HepG2 (cell line): ENCODE data around the gene SYNPO2L. TPM values are rescaled to one million over a fixed set of nuclear protein-coding genes. Genes with fewer than 3 reads are reported as not detected.

ENCODE experiments used
- ATAC-seq: fragments of 200-7000 bp; cut with Tn5 transposase; 3 replicates; pipeline ENCODE4 v1.9.1; 2020; ENCODE audit warnings: mild to moderate bottlenecking, moderate library complexity
- BruUV-seq: library from RNA; stranded (reverse); fragments of 400-500 nt; replicated peaks from 2 replicates; lab custom pipeline; 2021; lab: Mats Ljungman, UMichigan
- CTCF ChIA-PET: fragments of 300-600 bp; formaldehyde crosslinking; extraction: SDS; loops from one replicate; lab custom pipeline; 2021; ENCODE audit warnings: low total read pairs, inconsistent platforms, low intra/inter-chr PET ratio; lab: Yijun Ruan, JAX
- POLR2A ChIA-PET: fragments of 350-600 bp; sonication (Branson Sonifier 250); formaldehyde crosslinking; loops from one replicate; lab custom pipeline; 2020; ENCODE audit warnings: antibody characterized with exemption, inconsistent platforms; lab: Yijun Ruan, JAX
- DNase-seq: peaks from one replicate; pipeline ENCODE4 v3.0.0-alpha.2; 2015; ENCODE audit warnings: low spot score
- FAIRE-seq: peaks from 3 replicates; lab custom pipeline; 2011; peaks lifted over from hg19 to GRCh38; lab: Jason Lieb, UNC
- H2AFZ ChIP-seq: one replicate; pipeline ENCODE4 v1.6.1; 2011; ENCODE audit warnings: low read length, inconsistent platforms
- H3K27ac ChIP-seq: fragments of 300-600 bp; 3 replicates; pipeline ENCODE4 v1.8.0; 2011; ENCODE audit warnings: mixed run types, mild to moderate bottlenecking, mixed read lengths, low read length, inconsistent platforms; ENCODE audit not compliant: insufficient read depth; ENCODE audit errors: extremely low read length
- H3K27me3 ChIP-seq, 2 experiments: fragments of 200-600 bp in 1 of 2; 2 replicates in 1 of 2; 3 replicates in 1 of 2; pipeline versions ENCODE4 v1.6.0 to v1.8.0; 2011; ENCODE audit warnings: low read length in 2 of 2, mild to moderate bottlenecking in 2 of 2, moderate library complexity in 2 of 2, inconsistent platforms in 1 of 2; ENCODE audit not compliant: insufficient read depth in 2 of 2, control insufficient read depth in 1 of 2
- H3K36me3 ChIP-seq, 2 experiments: fragments of 200-600 bp in 1 of 2; replicated peaks in 1 of 2; 2 replicates in 1 of 2; 3 replicates in 1 of 2; pipeline versions ENCODE4 v1.5.1 to v1.8.0; 2011; ENCODE audit warnings: low read length in 2 of 2, inconsistent platforms in 1 of 2; ENCODE audit not compliant: insufficient read depth in 2 of 2, control insufficient read depth in 1 of 2
- H3K4me1 ChIP-seq: 2 replicates; pipeline ENCODE4 v1.5.1; 2012; ENCODE audit warnings: low read length, inconsistent platforms; ENCODE audit not compliant: insufficient read depth
- H3K4me2 ChIP-seq: 2 replicates; pipeline ENCODE4 v1.6.0; 2011; ENCODE audit warnings: low read depth, low read length, inconsistent platforms
- H3K4me3 ChIP-seq, 3 experiments: fragments of 200-600 bp in 1 of 3; sonication (generic), shearing (Covaris generic) in 1 of 3; replicated peaks in 1 of 3; 2 replicates each; pipeline ENCODE4 v1.5.1; 2011 to 2016; ENCODE audit warnings: low read length in 3 of 3, inconsistent platforms in 2 of 3, low read depth in 2 of 3, mild to moderate bottlenecking in 2 of 3, control low read depth in 1 of 3, mixed read lengths in 1 of 3; ENCODE audit not compliant: insufficient read depth in 1 of 3
- H3K79me2 ChIP-seq: one replicate; pipeline ENCODE4 v1.6.1; 2011; ENCODE audit warnings: low read length, inconsistent platforms; ENCODE audit not compliant: insufficient read depth
- H3K9ac ChIP-seq: 2 replicates; pipeline ENCODE4 v1.6.0; 2011; ENCODE audit warnings: mild to moderate bottlenecking, low read depth, low read length, inconsistent platforms; ENCODE audit not compliant: insufficient read depth
- H3K9me3 ChIP-seq: 2 replicates; pipeline ENCODE4 v1.5.1; 2012; ENCODE audit warnings: mild to moderate bottlenecking, low read length
- H4K20me1 ChIP-seq: 2 replicates; pipeline ENCODE4 v1.6.0; 2011; ENCODE audit warnings: inconsistent platforms, mild to moderate bottlenecking, low read length, moderate library complexity; ENCODE audit not compliant: insufficient read depth
- HIC2 ChIP-seq: sonication (generic); formaldehyde crosslinking; IDR thresholded peaks from 2 replicates; pipeline ENCODE4 v1.9.0; 2022; ENCODE audit warnings: low read depth, missing genetic modification reagents
- KDM2A ChIP-seq: sonication (generic); formaldehyde crosslinking; IDR thresholded peaks from 2 replicates; pipeline ENCODE4 v1.4.0; 2020; ENCODE audit warnings: low read depth, missing genetic modification reagents, borderline replicate concordance
- PLSCR1 ChIP-seq: sonication (generic); formaldehyde crosslinking; IDR thresholded peaks from 2 replicates; pipeline ENCODE4 v1.5.0; 2020; ENCODE audit warnings: missing genetic modification reagents, mild to moderate bottlenecking, borderline replicate concordance
- PREB ChIP-seq: sonication (generic); formaldehyde crosslinking; IDR thresholded peaks from 2 replicates; pipeline ENCODE4 v1.4.0; 2020; ENCODE audit warnings: missing genetic modification reagents
- PRPF4 ChIP-seq: fragments of 200-400 bp; formaldehyde crosslinking; IDR thresholded peaks from 2 replicates; pipeline ENCODE4 v1.6.1; 2016; ENCODE audit warnings: low read length, low read depth; ENCODE audit not compliant: poor library complexity, severe bottlenecking
- RFX1 ChIP-seq: fragments of 450-650 bp; IDR thresholded peaks from 2 replicates; pipeline ENCODE4 v1.6.1; 2017
- ZEB1 ChIP-seq: IDR thresholded peaks from 2 replicates; pipeline ENCODE4 v1.6.1; 2012; ENCODE audit warnings: mild to moderate bottlenecking, low read depth, inconsistent platforms; ENCODE audit not compliant: insufficient replicate concordance
- ZNF660 ChIP-seq: sonication (generic); formaldehyde crosslinking; IDR thresholded peaks from 2 replicates; pipeline ENCODE4 v1.5.1; 2020; ENCODE audit warnings: mild to moderate bottlenecking, low read depth, missing genetic modification reagents, borderline replicate concordance
- WGBS: methylation state at CpG from one replicate; pipeline ENCODE4 v1.1.6; 2017; ENCODE audit warnings: low lambda C conversion rate; 5-methylcytosine and 5-hydroxymethylcytosine counted together
- in situ Hi-C: cut with HindIII; loops from 2 replicates; pipeline ENCODE4 v1.10.0; 2017; ENCODE audit warnings: low pct_unique_long_range_greater_than_20kb; ENCODE audit not compliant: extremely low pct_ligation_motif_present
- intact Hi-C: fragments of 100-400 bp; cut with micrococcal nuclease; formaldehyde crosslinking; loops from one replicate; pipeline ENCODE4 v1.10.0; 2022; ENCODE audit not compliant: unreplicated experiment
- polyA plus RNA-seq, 8 experiments: library from polyadenylated mRNA; depleted of rRNA in 3 of 8; stranded (reverse) in 7 of 8; unstranded in 1 of 8; fragments of >200 nt; fragmentation: Illumina TruSeq in 4 of 8; extraction: Trizol in 4 of 8; gene quantifications; 2 replicates each; pipeline versions ENCODE4 v1.2.1 to v1.2.3, GENCODE V29; 2011 to 2016; ENCODE audit warnings: low read depth in 4 of 8, missing spikeins in 1 of 8, mixed read lengths in 1 of 8; ENCODE audit not compliant: insufficient read depth in 1 of 8
- total RNA-seq, 5 experiments: library from RNA; depleted of rRNA; stranded (reverse); fragments of >200 nt; fragmentation: Illumina TruSeq; extraction: Trizol; gene quantifications; 2 replicates each; pipeline ENCODE4 v1.2.3, GENCODE V29; 2016; ENCODE audit warnings: low read depth in 1 of 5
- TF ChIP-seq, protein P1 (sequence below): sonication (generic); formaldehyde crosslinking; IDR thresholded peaks from 2 replicates; pipeline ENCODE4 v1.4.0; 2020; ENCODE audit warnings: missing genetic modification reagents, low read depth, mild to moderate bottlenecking, borderline replicate concordance

The SYNPO2L gene
- total and polyA plus RNA-seq, 2 of the 13 experiments (the other 11 are each of a cell fraction or from before 2014, with no cell fraction given) = not detected

DNA sequence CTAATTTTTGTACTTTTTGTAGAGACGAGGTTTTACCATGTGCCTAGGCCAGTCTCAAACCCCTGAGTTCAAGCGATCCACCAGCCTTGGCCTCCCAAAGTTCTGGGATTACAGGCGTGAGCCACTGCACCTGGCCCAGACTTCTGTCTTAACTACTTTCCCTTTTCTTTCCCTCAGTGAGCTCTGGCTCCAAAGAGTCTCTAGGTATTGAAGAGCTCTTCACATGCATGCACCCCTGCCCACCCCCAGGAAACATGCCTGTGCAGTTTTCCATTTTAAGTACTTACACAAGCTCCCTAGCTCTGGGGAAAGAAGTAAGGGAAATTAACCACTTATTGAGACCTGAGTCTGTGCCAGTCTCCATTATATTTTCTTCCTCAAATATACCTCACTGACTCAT, 16.5 kb downstream of the SYNPO2L start:
- H3K27me3 ChIP-seq = peaks cover 0 to 16% of the 10 kb centered on the region in 2 experiments; a peak in 4 of 5 replicates
- ChIA-PET POLR2A (no interaction called here), CTCF (interaction anchor here (2.1 kb wide), 1 partner anchor 110 kb away, joined by 5 read pairs; no protein-coding TSS in a partner anchor)
- 0 out of 2 replicates have a peak overlapping the region, but pooled peaks have one; percentile 8 for H3K9ac ChIP-seq
- ATAC-seq (peak; percentile 21; the same call in 2 of the 3 replicates), FAIRE-seq (no peak), DNase-seq (no peak)
- no TSS peak for BruUV-seq
- no peaks in the 10 kb centered on the region for H3K79me2 ChIP-seq
- no peaks in the 10 kb centered on the region for H3K9me3 ChIP-seq
- no peaks in the 10 kb centered on the region for H4K20me1 ChIP-seq
- WGBS = 19% methylated on average over 3 of the region's 3 CpGs
- peak overlapping the region; percentile 61 for H3K4me2 ChIP-seq
- peak overlapping the region in 1 of 3 experiments; percentile 23; a peak in 1 of 6 replicates for H3K4me3 ChIP-seq
- in situ Hi-C loops = loop anchor here (25.0 kb wide), 1 partner anchor 377 kb away; the partner anchor contains the start of gene MRPS16
- no peak overlapping the region for H3K27ac ChIP-seq
- H2AFZ ChIP-seq = no peak overlapping the region
- no peaks in the 10 kb centered on the region for H3K36me3 ChIP-seq
- H3K4me1 ChIP-seq = peaks cover 11% of the 10 kb centered on the region
- TF ChIP-seq HIC2 = no peak
- TF ChIP-seq ZEB1 = no peak
- no peak for TF ChIP-seq ZNF660 (CRISPR knock-in tag)
- no peak for TF ChIP-seq PRPF4
- no peak for TF ChIP-seq PLSCR1 (CRISPR knock-in tag)
- TF ChIP-seq, protein P1, sequence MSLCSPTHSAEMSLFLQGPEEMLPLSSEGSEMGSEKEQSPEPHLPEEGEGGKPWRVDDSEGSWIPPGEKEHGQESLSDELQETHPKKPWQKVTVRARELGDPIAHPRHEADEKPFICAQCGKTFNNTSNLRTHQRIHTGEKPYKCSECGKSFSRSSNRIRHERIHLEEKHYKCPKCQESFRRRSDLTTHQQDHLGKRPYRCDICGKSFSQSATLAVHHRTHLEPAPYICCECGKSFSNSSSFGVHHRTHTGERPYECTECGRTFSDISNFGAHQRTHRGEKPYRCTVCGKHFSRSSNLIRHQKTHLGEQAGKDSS (CRISPR knock-in tag) = no peak
- TF ChIP-seq KDM2A (CRISPR knock-in tag) = no peak
- TF ChIP-seq PREB (CRISPR knock-in tag) = no peak
- no peak for TF ChIP-seq RFX1
- intact Hi-C loops = no loop called here
